Ishikawa (cell line): ENCODE results near the gene CST6.

ENCODE experiments used
- EGR1 ChIP-seq: IDR thresholded peaks from 2 replicates; pipeline ENCODE4 v1.6.1; 2012
- TAF1 ChIP-seq: IDR thresholded peaks from 2 replicates; pipeline ENCODE4 v1.6.1; 2012; ENCODE audit warnings: low read depth, mild to moderate bottlenecking
- ZBTB7A ChIP-seq: IDR thresholded peaks from 2 replicates; pipeline ENCODE4 v1.6.1; 2012; ENCODE audit warnings: low read depth

DNA sequence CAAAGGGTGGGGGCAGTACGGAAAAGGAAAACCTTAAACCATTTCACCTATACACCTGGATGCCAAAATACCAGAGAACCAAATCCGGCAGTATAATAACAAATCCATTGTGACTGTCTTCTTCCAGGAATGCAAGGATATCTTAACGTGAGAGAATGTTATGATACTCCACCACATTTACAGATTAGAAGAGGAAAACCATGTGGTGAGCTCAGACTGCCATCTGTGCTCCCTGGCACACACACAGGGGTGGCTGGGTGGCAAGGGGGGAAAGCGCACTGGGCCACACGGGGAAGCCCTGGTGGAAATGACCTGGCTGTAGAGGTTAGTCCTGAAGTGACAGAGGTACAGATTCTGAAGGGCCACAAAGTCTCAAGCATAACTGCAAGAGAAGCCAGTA lies 19.8 kb upstream of the CST6 start:
- TF ChIP-seq EGR1, result no peak
- no peak for TF ChIP-seq TAF1
- TF ChIP-seq ZBTB7A, result no peak
